Lower lobe of right lung (tissue), 2 donors: ENCODE results near the gene EDN1. TPM values are rescaled to one million over a fixed set of nuclear protein-coding genes. Genes with fewer than 3 reads are reported as not detected.

Source experiments
- ATAC-seq, 2 donors: fragments of 200-7000 bp; cut with Tn5 transposase; one replicate each; pipeline ENCODE4 v1.9.1; 2020 to 2022; ENCODE audit warnings: mild to moderate bottlenecking in 2 of 2, moderate library complexity in 2 of 2
- DNase-seq: peaks from one replicate; pipeline ENCODE4 v3.0.0-alpha.2; 2020
- H3K27ac ChIP-seq: fragments of 200-600 bp; one replicate; pipeline ENCODE4 v1.8.0; 2022
- H3K27me3 ChIP-seq: fragments of 200-600 bp; one replicate; pipeline ENCODE4 v1.8.0; 2022; ENCODE audit warnings: low read depth
- H3K36me3 ChIP-seq: fragments of 200-600 bp; one replicate; pipeline ENCODE4 v1.8.0; 2022; ENCODE audit warnings: mild to moderate bottlenecking
- H3K4me1 ChIP-seq: fragments of 200-600 bp; one replicate; pipeline ENCODE4 v1.8.0; 2022
- H3K4me3 ChIP-seq: fragments of 200-600 bp; one replicate; pipeline ENCODE4 v1.8.0; 2022; ENCODE audit warnings: mild to moderate bottlenecking
- H3K9me3 ChIP-seq: fragments of 200-600 bp; one replicate; pipeline ENCODE4 v1.8.0; 2022
- intact Hi-C: fragments of 100-400 bp; cut with DNase I; formaldehyde crosslinking; loops from one replicate; pipeline ENCODE4 v1.11.0; 2022
- long read RNA-seq: library from polyadenylated mRNA; unstranded; transcript quantifications from one replicate; pipeline ENCODE4 v2.0.0, GENCODE V29; 2021
- total RNA-seq: library from RNA; stranded (reverse); fragmentation: NEBNext Ultra II Directional; extraction: Animal tissue kit (Norgen Biotek cat#: 25700); gene quantifications from one replicate; pipeline ENCODE4 v1.2.1, GENCODE V29; 2021
- TF ChIP-seq, protein P1 (sequence below): fragments of 200-600 bp; IDR thresholded peaks from one replicate; pipeline ENCODE4 v1.8.0; 2022; ENCODE audit warnings: antibody characterized with exemption, mild to moderate bottlenecking
- donor health status: DM: no; HTN: yes; CAD: no; lungs with severe emphysema.

The EDN1 gene
- total RNA-seq: 61.2 TPM
- long read RNA-seq, transcript EDN1-201 (5 exons, 2,033 nt): major isoform, 30 of 54 reads
- long read RNA-seq, partial matches to known transcripts: 7 of 54 reads
- long read RNA-seq, other reads (novel, unspliced or antisense): 17 of 54 reads

GRCh38 chr6:12289933-12290820 lies at the start of gene EDN1:
EDN1 (plus strand) TSS chr6:12290361; CDS start chr6:12290630, 269 bp downstream.
- peak within 1 kb of the TSS; percentile 83 for H3K27ac ChIP-seq
- peaks cover 9% of the 10 kb centered on the region for H3K36me3 ChIP-seq
- H3K9me3 ChIP-seq: no peaks in the 10 kb centered on the region
- DNase-seq: peak; percentile 89
- TF ChIP-seq, protein P1, sequence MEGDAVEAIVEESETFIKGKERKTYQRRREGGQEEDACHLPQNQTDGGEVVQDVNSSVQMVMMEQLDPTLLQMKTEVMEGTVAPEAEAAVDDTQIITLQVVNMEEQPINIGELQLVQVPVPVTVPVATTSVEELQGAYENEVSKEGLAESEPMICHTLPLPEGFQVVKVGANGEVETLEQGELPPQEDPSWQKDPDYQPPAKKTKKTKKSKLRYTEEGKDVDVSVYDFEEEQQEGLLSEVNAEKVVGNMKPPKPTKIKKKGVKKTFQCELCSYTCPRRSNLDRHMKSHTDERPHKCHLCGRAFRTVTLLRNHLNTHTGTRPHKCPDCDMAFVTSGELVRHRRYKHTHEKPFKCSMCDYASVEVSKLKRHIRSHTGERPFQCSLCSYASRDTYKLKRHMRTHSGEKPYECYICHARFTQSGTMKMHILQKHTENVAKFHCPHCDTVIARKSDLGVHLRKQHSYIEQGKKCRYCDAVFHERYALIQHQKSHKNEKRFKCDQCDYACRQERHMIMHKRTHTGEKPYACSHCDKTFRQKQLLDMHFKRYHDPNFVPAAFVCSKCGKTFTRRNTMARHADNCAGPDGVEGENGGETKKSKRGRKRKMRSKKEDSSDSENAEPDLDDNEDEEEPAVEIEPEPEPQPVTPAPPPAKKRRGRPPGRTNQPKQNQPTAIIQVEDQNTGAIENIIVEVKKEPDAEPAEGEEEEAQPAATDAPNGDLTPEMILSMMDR: peak; percentile 67
- intact Hi-C loops: no loop called here
- H3K4me1 ChIP-seq: peaks cover 43% of the 10 kb centered on the region
- peak; percentile 80 to 86 for ATAC-seq
- H3K27me3 ChIP-seq: peaks cover 16% of the 10 kb centered on the region
- peak within 1 kb of the TSS; percentile 56 for H3K4me3 ChIP-seq

DNA sequence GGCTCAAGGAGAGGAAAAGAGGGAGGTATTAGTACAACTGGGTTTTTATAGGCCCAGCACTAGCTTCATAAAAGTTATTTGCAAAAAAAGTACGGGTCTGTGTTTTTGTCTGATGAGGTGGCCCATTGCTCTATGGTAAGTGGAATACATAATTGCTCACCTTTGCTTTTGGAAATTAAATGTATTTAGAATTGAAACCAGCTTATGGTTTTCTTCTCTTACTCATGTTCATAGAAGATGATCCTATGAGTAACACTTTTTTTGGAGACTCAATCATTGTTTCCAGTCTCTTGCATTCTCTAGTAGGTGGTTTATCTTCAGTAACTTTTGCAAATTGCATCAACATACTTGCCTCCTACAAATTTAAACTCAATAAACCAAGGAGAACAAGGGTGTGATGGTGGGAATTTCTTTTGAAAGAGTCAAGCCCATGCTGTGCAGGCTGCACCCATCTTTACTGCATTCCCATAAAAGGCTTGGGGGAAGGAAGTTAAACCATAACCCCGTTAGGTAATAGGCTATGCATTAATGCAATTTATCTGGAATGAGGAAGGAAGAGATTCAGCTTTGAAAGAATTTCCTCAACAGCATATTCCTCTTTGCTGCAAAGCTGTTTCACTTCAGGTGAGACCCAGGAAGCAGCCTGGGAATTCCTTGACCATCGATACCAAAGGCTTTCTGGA lies 48.5 kb upstream of the EDN1 start:
- Histone ChIP-seq H3K4me1 (no peaks in the 10 kb centered on the region), H3K4me3 (no peak overlapping the region), H3K27me3 (no peaks in the 10 kb centered on the region), H3K27ac (no peak overlapping the region), H3K9me3 (no peaks in the 10 kb centered on the region), H3K36me3 (no peaks in the 10 kb centered on the region)
- intact Hi-C loops: no loop called here
- TF ChIP-seq, protein P1: no peak
- DNase-seq: no peak
- peak; percentile 54 to 64 for ATAC-seq

GRCh38 chr6:12243169-12243568 lies 47.0 kb upstream of the EDN1 start:
- no peak overlapping the region for H3K4me3 ChIP-seq
- ATAC-seq: no peak
- no peak for DNase-seq
- no peaks in the 10 kb centered on the region for H3K9me3 ChIP-seq
- intact Hi-C loops: no loop called here
- no peaks in the 10 kb centered on the region for H3K36me3 ChIP-seq
- no peaks in the 10 kb centered on the region for H3K27me3 ChIP-seq
- no peak overlapping the region for H3K27ac ChIP-seq
- no peaks in the 10 kb centered on the region for H3K4me1 ChIP-seq
- TF ChIP-seq, protein P1: no peak

GRCh38 chr6:12245360-12245759 lies 44.8 kb upstream of the EDN1 start:
- H3K9me3 ChIP-seq: no peaks in the 10 kb centered on the region
- TF ChIP-seq, protein P1: no peak
- ATAC-seq (no peak), DNase-seq (no peak)
- no peaks in the 10 kb centered on the region for H3K4me1 ChIP-seq
- H3K36me3 ChIP-seq: no peaks in the 10 kb centered on the region
- no peak overlapping the region for H3K4me3 ChIP-seq
- intact Hi-C loops: no loop called here
- no peak overlapping the region for H3K27ac ChIP-seq
- no peaks in the 10 kb centered on the region for H3K27me3 ChIP-seq

DNA sequence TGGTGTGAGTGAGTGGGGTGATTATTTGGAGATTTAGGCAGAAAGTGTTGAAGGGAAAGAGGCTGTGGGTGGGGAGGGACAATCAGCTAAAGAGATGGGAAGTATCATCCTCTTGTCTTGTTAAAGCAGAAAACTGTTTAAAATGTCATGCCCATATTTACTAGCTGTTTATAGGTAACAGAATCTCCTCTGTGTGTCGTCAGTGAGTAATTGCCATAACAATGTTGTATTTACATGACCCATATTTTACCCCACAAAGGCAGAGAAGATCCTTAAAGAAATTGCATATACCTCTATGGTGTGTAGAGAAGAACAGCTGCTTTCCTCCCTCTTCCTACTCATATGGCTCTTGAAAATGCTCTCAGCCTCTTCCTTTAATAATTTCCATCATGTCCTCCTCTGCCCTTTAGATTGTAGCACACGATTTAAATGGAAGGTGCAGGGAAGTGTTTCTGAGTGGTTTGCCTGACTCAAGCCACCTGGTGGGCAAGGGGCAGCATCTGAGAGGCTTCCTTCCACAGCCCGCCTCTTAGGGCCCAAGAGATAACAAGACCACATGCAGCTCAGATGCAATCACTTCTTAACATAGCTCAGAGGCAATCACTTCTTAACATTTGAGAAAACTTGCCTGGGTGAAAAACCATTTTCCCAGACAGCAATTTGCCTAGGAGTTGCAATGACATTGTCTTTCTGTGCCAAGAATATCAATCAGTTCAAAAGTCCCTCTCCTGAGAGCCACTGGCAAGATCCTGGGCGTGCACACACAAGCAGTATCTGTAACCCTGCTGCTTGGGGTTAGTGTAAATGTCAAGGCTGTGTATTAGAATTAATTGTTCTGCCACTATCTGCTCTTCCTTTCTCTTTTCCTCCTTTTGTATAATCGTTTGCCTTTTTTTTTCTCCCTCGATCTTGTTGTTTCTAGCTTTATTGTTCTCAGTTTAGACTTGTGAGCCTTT lies 44.1 kb upstream of the EDN1 start:
- DNase-seq: no peak
- no peak overlapping the region for H3K27ac ChIP-seq
- ATAC-seq: no peak
- no peaks in the 10 kb centered on the region for H3K27me3 ChIP-seq
- H3K4me1 ChIP-seq: no peaks in the 10 kb centered on the region
- no peak overlapping the region for H3K4me3 ChIP-seq
- intact Hi-C loops: no loop called here
- H3K36me3 ChIP-seq: no peaks in the 10 kb centered on the region
- no peaks in the 10 kb centered on the region for H3K9me3 ChIP-seq
- TF ChIP-seq, protein P1: no peak
